ENCODE measurements around the gene HSDL2. TPM values are rescaled to one million over a fixed set of nuclear protein-coding genes. Genes with fewer than 3 reads are reported as not detected.

Gene HSDL2
- total and polyA plus RNA-seq, 2 experiments from 2014 or later, result 43.8 to 46.4 TPM

GRCh38 chr9:112472996-112473395 is 93.1 kb downstream of the HSDL2 start:
- TF ChIP-seq, protein P1, sequence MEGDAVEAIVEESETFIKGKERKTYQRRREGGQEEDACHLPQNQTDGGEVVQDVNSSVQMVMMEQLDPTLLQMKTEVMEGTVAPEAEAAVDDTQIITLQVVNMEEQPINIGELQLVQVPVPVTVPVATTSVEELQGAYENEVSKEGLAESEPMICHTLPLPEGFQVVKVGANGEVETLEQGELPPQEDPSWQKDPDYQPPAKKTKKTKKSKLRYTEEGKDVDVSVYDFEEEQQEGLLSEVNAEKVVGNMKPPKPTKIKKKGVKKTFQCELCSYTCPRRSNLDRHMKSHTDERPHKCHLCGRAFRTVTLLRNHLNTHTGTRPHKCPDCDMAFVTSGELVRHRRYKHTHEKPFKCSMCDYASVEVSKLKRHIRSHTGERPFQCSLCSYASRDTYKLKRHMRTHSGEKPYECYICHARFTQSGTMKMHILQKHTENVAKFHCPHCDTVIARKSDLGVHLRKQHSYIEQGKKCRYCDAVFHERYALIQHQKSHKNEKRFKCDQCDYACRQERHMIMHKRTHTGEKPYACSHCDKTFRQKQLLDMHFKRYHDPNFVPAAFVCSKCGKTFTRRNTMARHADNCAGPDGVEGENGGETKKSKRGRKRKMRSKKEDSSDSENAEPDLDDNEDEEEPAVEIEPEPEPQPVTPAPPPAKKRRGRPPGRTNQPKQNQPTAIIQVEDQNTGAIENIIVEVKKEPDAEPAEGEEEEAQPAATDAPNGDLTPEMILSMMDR (IDR thresholded peaks at IDR 0.05; ENCODE audit: low read depth, low read length), result no peak
- no peak overlapping the region for H3K4me3 ChIP-seq
- H3K27me3 ChIP-seq, result no peaks in the 10 kb centered on the region
- H3K27ac ChIP-seq, result no peak overlapping the region
- no peak for DNase-seq (ENCODE audit: low read depth in 1 of 2, low spot score in 1 of 2)
- peaks cover 11% of the 10 kb centered on the region for H3K36me3 ChIP-seq
- H3K4me1 ChIP-seq (ENCODE audit: low read depth), result no peaks in the 10 kb centered on the region
- H3K9me3 ChIP-seq (ENCODE audit: low read depth), result no peaks in the 10 kb centered on the region

GRCh38 chr9:112473986-112474385 is 94.1 kb downstream of the HSDL2 start:
- peaks cover 11% of the 10 kb centered on the region for H3K36me3 ChIP-seq
- no peak overlapping the region for H3K27ac ChIP-seq
- H3K27me3 ChIP-seq, result no peaks in the 10 kb centered on the region
- H3K9me3 ChIP-seq (ENCODE audit: low read depth), result no peaks in the 10 kb centered on the region
- H3K4me1 ChIP-seq (ENCODE audit: low read depth), result no peaks in the 10 kb centered on the region
- TF ChIP-seq, protein P1 (IDR thresholded peaks at IDR 0.05; ENCODE audit: low read depth, low read length), result no peak
- no peak for DNase-seq (ENCODE audit: low read depth in 1 of 2, low spot score in 1 of 2)
- H3K4me3 ChIP-seq, result no peak overlapping the region

DNA sequence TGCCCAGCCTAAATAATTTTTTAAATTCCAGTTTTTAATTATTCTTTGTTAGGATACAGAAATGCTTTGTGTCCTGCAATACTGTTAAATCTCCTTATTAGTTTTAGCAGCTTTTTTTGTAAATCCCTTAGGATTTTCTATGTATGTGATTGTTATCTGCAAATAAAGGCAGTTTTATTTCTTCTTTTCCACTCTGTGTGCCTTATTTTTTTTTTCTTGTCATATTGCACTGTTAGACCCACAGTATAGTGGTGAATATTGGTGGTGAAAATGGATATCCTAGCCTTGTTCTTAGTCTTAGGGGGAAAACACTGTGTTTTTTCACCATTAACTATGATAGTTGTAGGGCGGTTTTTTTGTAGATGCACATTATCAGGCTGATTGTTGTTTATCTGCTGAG is 95.4 kb downstream of the HSDL2 start:
- TF ChIP-seq, protein P1 (IDR thresholded peaks at IDR 0.05; ENCODE audit: low read depth, low read length), result no peak

DNA sequence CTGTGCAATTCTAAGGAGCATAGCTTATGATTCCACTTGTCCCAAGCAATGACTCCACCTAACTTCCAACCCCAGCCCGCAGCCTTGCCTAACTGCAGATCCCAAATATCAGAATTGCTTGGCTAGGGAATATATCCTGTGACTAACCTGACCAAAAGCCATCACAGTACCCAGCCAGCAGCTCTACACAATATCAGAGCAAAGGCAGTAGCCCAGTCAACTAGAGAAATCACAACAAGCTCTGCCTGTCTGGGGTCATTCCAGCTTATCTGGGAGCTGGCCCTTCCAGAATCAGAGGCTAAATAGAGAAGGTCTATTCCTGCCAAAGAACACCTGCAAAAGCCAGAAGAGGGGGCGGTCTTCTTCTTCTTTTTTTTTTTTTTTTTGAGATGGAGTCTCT is 97.4 kb downstream of the HSDL2 start:
- no peaks in the 10 kb centered on the region for H3K36me3 ChIP-seq
- H3K4me3 ChIP-seq, result no peak overlapping the region
- H3K27me3 ChIP-seq, result no peaks in the 10 kb centered on the region
- H3K4me1 ChIP-seq (ENCODE audit: low read depth), result no peaks in the 10 kb centered on the region
- DNase-seq (ENCODE audit: low read depth in 1 of 2, low spot score in 1 of 2), result no peak
- H3K27ac ChIP-seq, result no peak overlapping the region
- no peaks in the 10 kb centered on the region for H3K9me3 ChIP-seq (ENCODE audit: low read depth)
- TF ChIP-seq, protein P1 (IDR thresholded peaks at IDR 0.05; ENCODE audit: low read depth, low read length), result no peak

More for the DNA sequence above, 95.4 kb downstream of the HSDL2 start:
- no peaks in the 10 kb centered on the region for H3K4me1 ChIP-seq (ENCODE audit: low read depth)
- peaks cover 11% of the 10 kb centered on the region for H3K36me3 ChIP-seq
- DNase-seq (ENCODE audit: low read depth in 1 of 2, low spot score in 1 of 2), result no peak
- H3K4me3 ChIP-seq, result no peak overlapping the region
- H3K27ac ChIP-seq, result no peak overlapping the region
- H3K9me3 ChIP-seq (ENCODE audit: low read depth), result no peaks in the 10 kb centered on the region
- H3K27me3 ChIP-seq, result no peaks in the 10 kb centered on the region

GRCh38 chr9:112479221-112479620 is 99.3 kb downstream of the HSDL2 start:
- Histone ChIP-seq H3K4me3 (no peak overlapping the region), H3K36me3 (no peaks in the 10 kb centered on the region), H3K9me3 (ENCODE audit: low read depth) (no peaks in the 10 kb centered on the region), H3K27ac (no peak overlapping the region), H3K27me3 (no peaks in the 10 kb centered on the region), H3K4me1 (ENCODE audit: low read depth) (no peaks in the 10 kb centered on the region)
- TF ChIP-seq, protein P1 (IDR thresholded peaks at IDR 0.05; ENCODE audit: low read depth, low read length), result no peak
- DNase-seq (ENCODE audit: low read depth in 1 of 2, low spot score in 1 of 2), result no peak

- Histone ChIP-seq H3K36me3 (no peaks in the 10 kb centered on the region), H3K9me3 (ENCODE audit: low read depth) (no peaks in the 10 kb centered on the region), H3K4me3 (no peak overlapping the region), H3K27ac (no peak overlapping the region), H3K27me3 (no peaks in the 10 kb centered on the region), H3K4me1 (ENCODE audit: low read depth) (peaks cover 19% of the 10 kb centered on the region)
- no peak for DNase-seq (ENCODE audit: low read depth in 1 of 2, low spot score in 1 of 2)
- TF ChIP-seq, protein P1 (IDR thresholded peaks at IDR 0.05; ENCODE audit: low read depth, low read length), result no peak
Measured at GRCh38 chr9:112484607-112485006, 104.7 kb downstream of the HSDL2 start.
